ENCODE data around the gene PTX4. TPM values are rescaled to one million over a fixed set of nuclear protein-coding genes. Genes with fewer than 3 reads are reported as not detected.

The PTX4 gene
- total and polyA plus RNA-seq, 9 of the 15 experiments (the other 6 are each of a cell fraction or from before 2014, with no cell fraction given) = 0.11 TPM; not detected in 8

GRCh38 chr16:1458336-1458976, 30.3 kb downstream of the PTX4 start:
- peaks cover 0 to 10% of the 10 kb centered on the region in 2 experiments; a peak in 2 of 5 replicates for H3K4me1 ChIP-seq (replicated peaks in 1 of 2; ENCODE audit: control insufficient read depth in 2 of 2, insufficient read depth in 2 of 2, low read length in 2 of 2)
- no peak overlapping the region for H3K27ac ChIP-seq (ENCODE audit: extremely low read depth, low read depth, low read length)
- peak overlapping the region in 1 of 2 experiments; percentile 35; a peak in 1 of 4 replicates for H3K9ac ChIP-seq (ENCODE audit: insufficient read depth in 1 of 2, low read depth in 2 of 2, low read length in 2 of 2)
- 94% methylated on average over 25 of the region's 26 CpGs for WGBS (ENCODE audit: insufficient coverage, low coverage, missing lambda C conversion rate)
- in situ Hi-C loops (cut with MboI) (no loop called here), intact Hi-C loops (cut with micrococcal nuclease) (no loop called here)
- ChIA-PET POLR2A (no interaction called here), CTCF (ENCODE audit: low intra/inter-chr PET ratio) (no interaction called here)
- no peaks in the 10 kb centered on the region for H3K79me2 ChIP-seq (ENCODE audit: control insufficient read depth, insufficient read depth, low read length)
- H3K9me3 ChIP-seq (replicated peaks; ENCODE audit: control insufficient read depth, insufficient read depth, low read depth, low read length) = no peaks in the 10 kb centered on the region
- H3K27me3 ChIP-seq (ENCODE audit: control insufficient read depth in 2 of 2, insufficient read depth in 2 of 2, low read length in 2 of 2) = no peaks in the 10 kb centered on the region
- ATAC-seq = no peak
- peaks cover 4% of the 10 kb centered on the region for H3K9me1 ChIP-seq (ENCODE audit: control insufficient read depth, insufficient read depth, low read length)
- DNase-seq (ENCODE audit: extremely low read depth in 1 of 4, low spot score in 3 of 4) = no peak
- TF ChIP-seq ZHX1 (conservative IDR thresholded peaks at IDR 0.05; ENCODE audit: low read length) = no peak
- TF ChIP-seq MCM2 (IDR thresholded peaks at IDR 0.05; ENCODE audit: low read depth) = no peak
- TF ChIP-seq SIN3A (IDR thresholded peaks at IDR 0.05; ENCODE audit: borderline replicate concordance in 2 of 2, control insufficient read depth in 1 of 2, low read depth in 2 of 2, low read length in 2 of 2) = no peak
- TF ChIP-seq EWSR1 (IDR thresholded peaks at IDR 0.05; ENCODE audit: borderline replicate concordance, low read depth, partially characterized antibody) = no peak
- no peak for TF ChIP-seq ZNF507 (tag; conservative IDR thresholded peaks at IDR 0.05)
- TF ChIP-seq HIVEP1 (CRISPR knock-in tag; IDR thresholded peaks at IDR 0.05) = no peak
- no peak for TF ChIP-seq ARID3A (IDR thresholded peaks at IDR 0.05; ENCODE audit: borderline replicate concordance, low read depth, low read length)
- no peak for TF ChIP-seq ZNF696 (CRISPR knock-in tag; conservative IDR thresholded peaks at IDR 0.05)
- TF ChIP-seq DNMT1 (IDR thresholded peaks at IDR 0.05) = no peak
- TF ChIP-seq POU5F1 (IDR thresholded peaks at IDR 0.05; ENCODE audit: borderline replicate concordance, low read depth, low read length, partially characterized antibody) = no peak
- TF ChIP-seq ELK1 (CRISPR knock-in tag; IDR thresholded peaks at IDR 0.05) = no peak
- no peak for TF ChIP-seq ATF7 (IDR thresholded peaks at IDR 0.05)
- no peak overlapping the region for H2AFZ ChIP-seq (ENCODE audit: low read depth, low read length)
- BruUV-seq (replicated peaks) = no TSS peak
- H4K20me1 ChIP-seq (replicated peaks; ENCODE audit: control insufficient read depth, insufficient read depth, low read length) = 0 out of 2 replicates have a peak, but pooled peaks cover 5% of the 10 kb centered on the region
- H3K4me3 ChIP-seq = no peak overlapping the region
- H3K36me3 ChIP-seq (ENCODE audit: control insufficient read depth, insufficient read depth, low read length) = peaks cover 72% of the 10 kb centered on the region; the same call in 2 of the 3 replicates
- no peak for FAIRE-seq
- H3K4me2 ChIP-seq (ENCODE audit: insufficient read depth, low read length) = no peak overlapping the region
